Esophagus muscularis mucosa (tissue), 4 donors: ENCODE measurements around the gene ZEB2.

Source experiments
- CTCF ChIP-seq, 3 experiments: fragments of 200-600 bp in 2 of 3; fragments of 450-650 bp in 1 of 3; sonication (generic) in 2 of 3; IDR thresholded peaks; one replicate each; pipeline ENCODE4 v1.5.1; 2017 to 2019; ENCODE audit warnings: antibody characterized with exemption in 3 of 3, mild to moderate bottlenecking in 2 of 3, moderate library complexity in 1 of 3
- EP300 ChIP-seq: sonication (generic); formaldehyde crosslinking; IDR thresholded peaks from one replicate; pipeline ENCODE4 v1.6.1; 2017; ENCODE audit warnings: antibody characterized with exemption
- POLR2A ChIP-seq: fragments of 450-650 bp; IDR thresholded peaks from one replicate; pipeline ENCODE4 v1.6.1; 2017; ENCODE audit warnings: antibody characterized with exemption, moderate library complexity, mild to moderate bottlenecking, low read depth
- POLR2AphosphoS5 ChIP-seq, 2 donors: sonication (generic); formaldehyde crosslinking; IDR thresholded peaks; one replicate each; pipeline ENCODE4 v1.6.1; 2017; ENCODE audit warnings: antibody characterized with exemption in 2 of 2

- TF ChIP-seq CTCF (IDR thresholded peaks at IDR 0.05), result no peak
- TF ChIP-seq POLR2A, result no peak
- TF ChIP-seq EP300, result no peak
- no peak for TF ChIP-seq POLR2AphosphoS5 (IDR thresholded peaks at IDR 0.05)
These were observed 80.9 kb downstream of the ZEB2 start for GRCh38 chr2:144438801-144439631.
